Activated CD4-positive, alpha-beta T cell treated with anti-CD3 and anti-CD28 coated beads, Interleukin-2, Interleukin-6, amounts not matched to agents 100 ng/mL and 50 ng/mL, durations not matched to agents 16 hours and 8 hours (primary cell): Measurements from ENCODE around the gene TMEM208.

Experiments used
- DNase-seq: peaks from one replicate; pipeline ENCODE4 v3.0.0-alpha.2; 2020

Gene TMEM208

DNA sequence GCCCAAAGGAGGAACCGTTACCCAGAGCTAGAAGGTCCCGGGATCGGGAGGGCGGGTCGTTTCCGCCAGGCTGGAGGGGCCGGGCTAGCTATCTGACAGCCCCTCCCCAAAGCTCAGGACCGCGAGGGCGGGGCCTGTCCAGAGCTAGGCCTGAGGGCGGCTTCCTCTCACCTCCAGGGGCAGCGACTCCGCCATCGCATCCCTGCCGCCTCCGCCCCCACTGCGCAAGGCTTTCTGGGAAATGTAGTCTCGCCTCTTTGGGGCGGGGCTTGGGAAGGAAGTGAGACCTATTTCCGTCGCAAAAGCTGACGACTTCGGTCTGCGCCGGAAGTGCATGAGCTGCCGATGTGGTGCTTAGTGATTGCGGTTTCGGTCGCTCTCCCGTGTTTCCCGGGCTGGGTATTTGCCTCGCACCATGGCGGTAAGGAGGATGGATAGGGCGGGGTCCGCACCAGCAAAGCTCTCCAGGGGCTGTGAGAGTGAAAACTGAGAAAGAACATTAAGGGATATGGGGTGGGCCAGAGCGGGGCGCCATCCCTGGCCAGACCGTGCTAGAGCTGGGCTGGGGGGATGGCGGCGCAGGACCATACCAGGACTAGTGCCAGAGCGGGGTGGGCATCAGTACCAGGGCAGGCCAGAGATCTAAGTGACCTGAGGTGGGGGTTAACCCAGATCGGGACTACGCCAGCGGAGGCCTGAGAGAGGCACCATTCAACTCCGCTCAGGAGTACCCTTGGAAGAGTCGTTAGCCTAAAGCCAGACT lies at the start of gene TMEM208:
Gene TMEM208, plus strand, starts transcription at position 327 of the 763 bp plus-strand sequence. Its CDS starts 89 bp downstream, at position 416.
- peak; percentile 100 for DNase-seq

DNA sequence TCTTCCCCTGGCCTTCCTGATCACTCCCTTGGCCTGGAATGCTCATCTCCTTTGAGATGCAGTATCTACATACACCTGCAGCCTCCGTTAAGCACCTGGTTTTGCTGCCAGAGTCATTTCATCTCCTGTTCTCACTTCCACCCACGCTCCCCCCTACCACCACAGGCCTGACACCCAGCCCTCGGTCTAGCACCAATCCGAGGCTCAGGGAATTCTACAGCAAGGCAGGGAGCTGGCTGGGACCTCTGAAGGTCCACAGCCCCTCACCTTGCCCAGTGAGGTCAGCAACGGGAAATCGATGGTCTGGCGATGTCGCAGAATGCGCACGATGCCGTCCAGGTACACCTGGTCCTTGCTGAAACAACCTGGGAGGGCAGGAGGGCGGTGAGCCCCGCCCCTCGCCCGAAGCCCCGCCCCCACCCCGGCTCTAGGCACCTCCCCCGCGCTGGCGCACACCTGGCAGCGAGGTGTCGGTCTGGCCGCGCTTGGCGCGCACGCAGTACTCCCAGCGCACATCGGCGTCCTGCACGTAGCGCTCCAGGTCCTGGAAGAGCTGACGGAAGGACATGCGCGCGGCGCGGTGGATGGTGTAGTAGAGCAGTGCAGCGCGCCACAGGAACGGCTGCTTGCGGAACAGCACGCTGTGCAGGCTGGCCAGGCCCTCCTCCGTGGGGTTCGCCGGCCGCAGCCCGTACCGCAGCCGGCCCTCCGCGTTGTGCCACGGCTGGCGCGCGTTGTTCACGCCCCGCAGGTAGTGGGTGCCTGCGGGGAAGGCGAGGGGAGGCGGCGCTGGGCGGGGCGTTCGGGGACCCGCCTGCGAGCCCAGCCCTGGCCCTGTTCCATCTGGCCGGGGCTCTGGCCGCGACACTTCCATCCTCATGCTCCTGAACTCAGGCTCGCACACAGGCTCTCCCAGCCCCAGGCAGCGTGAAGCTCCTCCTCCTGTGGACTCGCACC lies 48.9 kb upstream of the TMEM208 start:
- DNase-seq = peak; percentile 54

DNA sequence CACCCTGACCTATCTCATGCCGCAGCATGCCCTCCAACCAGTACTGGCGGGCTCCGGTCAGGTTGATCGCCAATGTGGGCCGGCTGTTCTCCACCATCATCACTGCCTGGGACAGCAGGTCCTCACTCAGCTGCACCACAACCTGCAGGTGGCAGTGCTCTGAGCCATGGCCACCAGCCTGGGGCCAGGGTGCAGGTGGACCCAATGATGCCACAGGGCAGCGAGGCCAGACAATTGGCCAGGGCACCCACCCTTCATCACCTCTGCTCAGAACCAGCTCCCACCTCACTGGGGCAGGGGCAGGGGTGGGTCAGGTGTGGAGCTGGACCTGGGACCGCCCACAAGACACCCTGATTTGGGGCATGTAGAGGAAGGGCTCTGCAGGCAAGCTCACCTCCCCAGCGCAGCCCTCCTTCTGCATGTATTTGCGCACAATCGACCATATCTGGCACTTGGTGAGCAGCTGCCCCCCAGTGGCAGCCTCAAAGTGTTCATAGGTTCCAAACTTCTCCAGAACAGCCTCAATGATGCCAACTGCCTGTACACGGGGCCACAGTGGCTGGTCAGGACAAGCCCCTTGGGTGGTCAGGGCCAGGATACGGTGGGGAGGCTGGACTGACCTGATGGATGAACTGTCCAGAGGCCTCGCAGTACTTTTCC lies 47.4 kb upstream of the TMEM208 start:
- peak; percentile 40 for DNase-seq

DNA sequence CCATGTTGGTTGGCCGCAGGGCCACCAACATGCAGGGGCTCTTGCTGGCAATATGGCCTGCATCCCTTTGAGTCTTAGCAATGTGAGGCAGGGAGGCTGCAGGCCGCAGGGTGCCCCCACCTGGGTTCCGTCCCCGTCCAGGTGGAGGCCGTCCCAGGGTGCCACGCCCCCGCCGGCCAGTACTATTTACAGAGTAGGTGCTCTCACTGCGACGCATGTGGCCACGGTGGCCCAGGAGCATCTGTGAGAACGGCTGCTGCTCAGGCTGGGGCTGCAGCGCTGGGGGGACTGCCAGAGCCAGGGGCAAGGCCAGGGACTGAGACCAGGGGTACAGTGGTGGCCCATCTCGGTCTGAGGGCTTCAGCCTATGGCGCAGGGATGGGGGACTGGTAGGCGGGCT lies 46.8 kb upstream of the TMEM208 start:
- DNase-seq = no peak

DNA sequence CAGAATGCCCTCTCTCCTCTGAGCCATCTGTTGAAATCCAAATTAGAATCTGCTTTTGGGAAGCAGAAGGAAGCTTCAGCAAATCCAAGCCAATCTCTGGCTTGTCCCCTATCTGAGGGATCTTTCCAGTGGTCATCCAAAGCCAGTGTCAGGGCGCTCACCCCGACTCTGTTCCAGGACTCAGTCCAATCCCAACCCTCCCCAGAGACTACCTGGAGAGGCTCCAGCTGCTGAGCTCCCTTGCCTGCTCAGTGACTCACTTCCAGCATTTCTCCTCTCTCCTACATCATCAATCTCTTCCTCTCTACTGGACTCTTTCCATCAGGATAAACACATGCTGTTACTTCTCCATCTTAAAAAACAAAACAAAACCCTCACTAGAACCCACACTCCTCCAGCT lies 45.6 kb upstream of the TMEM208 start:
- DNase-seq = no peak

DNA sequence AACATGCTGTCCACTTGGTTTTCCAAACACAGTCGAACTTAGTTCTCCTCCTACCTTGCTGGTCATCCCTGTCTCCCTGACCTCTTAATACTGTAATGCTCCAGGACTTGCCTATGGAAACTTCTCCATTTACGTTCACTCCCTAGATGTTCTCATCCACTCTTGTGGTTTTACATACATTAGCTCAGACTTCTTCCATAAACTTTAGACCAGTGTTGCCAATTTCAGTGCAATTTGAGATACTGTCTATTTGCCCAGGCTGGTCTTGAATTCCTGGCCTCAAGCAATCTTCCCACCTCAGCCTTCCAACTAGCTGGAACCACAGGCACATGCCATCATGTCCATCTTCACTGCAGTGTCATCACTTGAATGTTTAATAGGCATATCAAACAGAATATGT lies 44.6 kb upstream of the TMEM208 start:
- no peak for DNase-seq

DNA sequence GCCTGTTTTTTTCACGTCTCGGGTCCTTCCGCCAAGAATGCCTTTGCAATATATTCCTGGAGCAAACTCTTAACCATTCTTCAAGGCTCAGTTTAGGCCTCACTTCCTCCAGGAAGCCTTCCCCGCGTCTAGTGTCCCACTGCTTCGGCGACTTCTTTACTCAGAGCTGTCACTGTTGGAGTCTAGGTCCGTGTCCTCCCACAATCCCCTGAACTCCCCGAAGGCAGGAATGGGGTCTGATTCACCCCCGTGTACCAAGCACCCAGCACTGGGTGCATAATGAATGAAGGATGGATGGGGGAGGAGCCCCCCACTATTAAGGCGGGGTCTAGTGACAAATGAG lies 43.7 kb upstream of the TMEM208 start:
- no peak for DNase-seq

DNA sequence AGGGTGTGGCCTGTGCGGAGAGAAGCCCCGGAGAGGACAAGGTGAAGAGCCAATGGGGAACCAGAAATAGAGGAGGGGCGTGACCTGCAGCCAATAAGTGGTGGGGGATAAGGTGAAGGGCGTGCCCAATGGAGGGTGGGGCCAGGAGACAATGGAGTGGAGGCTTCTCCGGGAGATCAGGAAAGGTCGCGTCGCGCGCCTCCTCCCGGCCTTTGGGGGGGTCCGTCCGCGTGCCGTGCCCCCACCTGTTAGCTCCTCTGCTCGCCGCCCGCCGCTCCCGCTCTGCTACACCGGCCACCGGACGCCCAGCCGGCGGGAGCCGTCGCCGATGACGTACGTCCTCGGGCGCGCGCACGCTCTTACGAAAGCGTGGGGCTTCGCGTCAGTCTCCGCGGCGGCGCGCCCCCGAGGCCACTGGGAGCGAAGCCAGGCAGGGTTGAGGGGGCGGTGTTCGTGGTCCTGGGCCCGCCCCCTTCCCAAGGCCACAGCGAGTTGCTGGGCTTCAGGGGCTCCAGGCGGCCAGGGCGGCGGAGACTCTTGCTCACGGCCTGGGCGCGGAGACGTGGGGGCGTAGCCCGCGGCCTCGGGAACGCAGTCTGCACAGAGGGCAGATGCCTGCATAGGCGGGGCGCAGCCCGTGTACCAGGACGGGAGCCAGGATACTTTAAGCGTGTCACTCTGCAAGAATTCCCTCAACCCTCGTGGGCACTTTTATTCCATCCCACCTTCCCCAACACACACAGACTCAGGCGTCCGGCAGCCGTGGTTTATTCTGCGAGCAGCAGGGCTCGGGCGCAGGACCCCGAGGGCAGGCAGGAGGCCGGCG lies 43.1 kb upstream of the TMEM208 start, which contains the start of gene MATCAP1:
Gene MATCAP1, minus strand, starts transcription at position 337 of the 826 bp plus-strand sequence. CDS start 3,353 bp downstream, outside the sequence.
- peak; percentile 98 for DNase-seq

DNA sequence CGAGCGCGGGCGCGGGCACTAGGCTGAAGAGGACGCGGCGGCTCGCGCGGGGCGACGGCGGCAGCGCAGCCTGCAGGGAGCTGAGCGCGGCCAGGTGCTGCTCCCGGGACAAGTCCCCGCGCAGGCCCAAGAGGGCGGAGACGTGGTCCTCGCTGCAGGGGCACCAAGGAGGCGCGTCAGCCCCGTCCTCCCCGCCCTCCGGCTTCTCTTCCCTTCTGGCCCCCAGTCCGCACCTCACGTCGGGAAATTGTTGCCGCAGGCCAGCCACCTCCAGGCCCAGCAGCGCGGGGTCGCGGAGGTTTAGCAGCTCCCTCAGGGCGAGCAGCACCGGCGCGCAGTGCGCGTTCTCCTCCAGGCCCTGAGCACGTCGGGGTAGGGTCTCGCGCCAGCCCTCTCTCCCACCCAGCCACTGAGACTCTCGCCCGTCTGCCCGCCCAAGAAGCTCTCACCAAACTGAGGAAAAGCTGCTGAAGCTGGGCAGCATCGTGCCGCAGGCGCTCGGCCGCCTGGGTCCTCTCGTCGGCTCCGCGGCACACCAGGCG lies 42.4 kb upstream of the TMEM208 start:
- DNase-seq = no peak

DNA sequence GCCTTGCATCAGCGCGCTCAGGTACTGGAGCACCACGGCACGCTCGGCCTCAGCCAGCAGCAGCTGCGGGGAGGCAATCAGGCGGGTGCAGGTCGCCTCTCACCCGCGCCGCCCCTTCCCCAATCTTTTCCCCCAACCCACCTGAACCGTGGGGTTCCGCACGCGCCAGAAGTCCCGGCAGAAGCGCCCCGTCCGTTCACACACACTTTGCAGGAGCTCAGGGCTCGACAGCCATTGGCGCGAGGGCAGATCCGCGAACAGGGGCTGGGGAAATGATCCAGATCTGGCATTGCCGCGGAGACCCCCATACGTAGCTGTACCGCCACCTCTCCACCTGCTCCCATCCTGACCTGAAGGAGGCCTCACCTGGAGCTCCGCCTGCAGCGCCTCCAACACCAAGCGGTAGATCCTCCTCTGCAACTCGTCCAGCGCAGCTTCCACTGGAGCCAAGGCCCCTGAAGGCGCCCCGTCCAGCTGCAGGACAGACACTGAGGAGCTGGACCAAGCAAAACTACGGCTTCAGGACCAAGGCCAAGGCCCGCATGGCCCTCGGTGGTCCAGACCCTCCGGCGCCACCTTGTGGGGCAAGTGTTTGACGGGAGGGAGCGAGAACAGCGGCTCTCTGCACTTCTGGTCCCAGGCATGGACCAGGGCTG lies 41.8 kb upstream of the TMEM208 start:
- peak; percentile 88 for DNase-seq

DNA sequence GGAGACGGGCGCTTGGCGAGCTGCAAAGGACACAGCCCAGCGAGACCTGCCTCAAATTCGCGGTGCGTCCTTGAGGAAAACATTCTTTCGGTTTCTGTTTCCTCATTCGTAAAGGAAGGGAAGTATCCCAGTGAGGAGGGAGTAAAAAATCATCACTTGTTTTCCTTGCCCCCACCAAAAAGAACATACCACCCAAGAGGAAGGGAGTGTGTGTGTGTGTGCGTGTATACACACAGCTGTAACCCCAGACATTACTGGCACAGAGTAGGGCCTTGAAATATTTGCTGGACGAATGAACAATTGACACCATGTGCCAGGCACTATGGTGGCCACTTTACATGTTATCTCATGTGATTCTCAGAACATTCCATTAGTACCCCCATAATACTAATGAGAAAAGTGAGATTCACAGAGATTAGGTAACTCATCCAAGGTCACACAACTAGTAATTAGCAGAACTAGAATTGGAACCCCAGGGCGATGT lies 41.2 kb upstream of the TMEM208 start:
- no peak for DNase-seq

DNA sequence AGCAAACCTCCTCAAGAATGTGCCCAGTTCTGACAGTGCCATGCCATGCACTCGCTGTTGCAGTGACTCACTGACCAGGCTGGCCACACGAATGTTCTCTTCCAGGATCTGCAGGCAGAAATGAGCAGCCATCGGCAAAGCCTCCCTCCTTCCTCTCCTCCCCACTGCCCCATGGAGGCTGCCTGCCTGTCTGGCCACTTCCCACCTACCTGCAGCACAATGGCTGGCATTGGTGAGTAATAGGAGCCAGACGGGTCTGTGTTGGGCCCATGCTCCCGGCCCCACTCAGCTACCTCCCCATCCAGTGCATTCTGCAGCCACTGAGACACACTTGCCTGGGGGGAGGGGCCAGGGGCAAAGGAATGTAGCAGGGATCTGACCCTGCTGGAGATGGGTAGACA lies 40.4 kb upstream of the TMEM208 start:
- DNase-seq = no peak

DNA sequence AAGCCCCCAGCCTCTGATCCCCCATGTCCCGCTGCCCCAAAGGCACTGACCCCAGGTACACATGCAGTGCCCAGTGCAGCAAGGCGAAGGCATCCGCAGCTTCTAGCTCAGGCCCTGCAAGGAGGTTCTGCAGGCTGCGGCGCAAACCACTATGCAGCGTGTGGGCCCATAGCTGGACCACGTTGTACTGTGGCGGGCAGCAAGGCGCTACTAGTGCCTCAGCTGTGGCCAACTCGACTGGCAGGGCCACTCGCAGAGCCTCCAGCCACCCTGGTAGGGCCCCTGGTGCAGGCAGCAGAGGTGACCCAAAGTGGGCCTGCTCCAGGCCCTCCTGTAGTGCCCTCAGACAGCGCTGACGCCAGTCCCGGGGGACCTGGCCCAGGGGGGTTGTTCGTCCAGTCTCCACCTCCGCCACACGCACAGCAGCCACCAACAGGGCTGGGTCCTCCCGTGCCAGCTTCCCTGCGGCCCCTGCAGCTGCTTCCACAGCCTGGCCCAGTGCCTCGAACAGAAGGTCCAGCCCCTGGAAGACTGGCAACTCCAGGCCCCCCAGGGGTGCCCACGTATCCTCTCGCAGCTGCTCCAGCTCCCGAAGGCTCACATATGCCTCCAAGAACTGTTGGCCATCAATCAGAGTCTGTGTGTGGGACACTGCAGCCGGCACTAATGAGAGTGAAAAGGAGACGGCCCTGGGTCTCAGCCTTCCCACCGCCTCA lies 39.6 kb upstream of the TMEM208 start:
- no peak for DNase-seq

DNA sequence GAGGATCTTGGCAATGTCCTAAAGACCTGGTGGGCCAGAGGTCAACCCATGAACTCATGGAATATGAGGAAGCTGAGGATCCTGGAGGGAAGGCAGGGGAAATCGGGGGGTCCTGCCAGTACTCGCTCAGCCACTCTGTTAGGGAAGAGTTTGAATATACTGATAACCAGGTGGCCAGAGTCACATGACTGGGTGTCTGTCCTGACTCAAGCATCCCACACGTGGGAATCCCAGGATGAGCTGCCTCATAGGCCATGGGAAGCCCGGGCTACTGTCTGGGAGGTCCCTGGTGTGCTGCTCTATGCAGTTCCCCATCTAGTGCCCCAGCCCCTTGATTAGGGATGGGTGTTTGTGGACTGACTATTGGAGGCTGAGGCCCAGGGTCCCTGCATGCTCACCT lies 38.6 kb upstream of the TMEM208 start:
- DNase-seq = no peak

DNA sequence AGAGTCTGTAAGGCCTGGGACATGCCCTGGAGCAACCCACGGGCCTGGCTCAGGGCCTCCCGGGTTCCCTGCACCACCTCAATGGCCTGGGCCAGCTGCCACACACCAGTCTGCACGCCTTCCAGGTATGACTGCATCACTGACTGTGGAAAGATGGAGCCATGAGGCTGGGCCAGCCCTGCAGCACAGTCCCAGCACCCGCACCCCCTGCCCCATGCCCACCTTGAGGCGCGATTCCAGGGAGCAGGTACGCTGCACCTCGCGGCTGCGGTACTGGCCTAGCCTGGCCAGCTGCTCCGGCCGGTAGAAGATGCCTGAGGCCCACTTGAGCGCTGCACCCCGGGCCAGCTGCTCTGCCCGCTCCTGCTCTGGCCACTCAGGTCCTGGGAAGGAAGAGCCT lies 38.1 kb upstream of the TMEM208 start:
- DNase-seq = no peak

DNA sequence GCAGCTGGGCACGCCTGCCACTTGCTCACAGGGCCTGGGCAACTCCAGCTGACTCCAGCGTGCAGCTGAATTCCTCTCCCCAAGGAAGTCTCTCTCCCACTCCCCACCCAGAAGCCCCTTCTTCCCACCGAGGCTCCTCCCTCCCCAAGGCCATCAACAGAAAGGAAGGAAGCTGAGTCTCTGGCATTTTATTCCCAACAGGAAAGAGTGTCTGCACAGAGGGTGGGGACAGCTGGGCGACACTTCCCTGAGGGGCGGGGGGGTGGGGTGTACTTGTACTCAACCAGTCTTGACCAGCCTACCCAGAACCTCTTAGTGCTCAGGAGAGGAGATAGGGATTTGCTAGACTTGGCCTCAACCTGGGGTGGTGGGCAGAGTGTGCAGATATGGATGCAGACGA lies 36.9 kb upstream of the TMEM208 start, which contains the start of gene EXOC3L1:
Gene EXOC3L1, minus strand, starts transcription at position 96 of the 400 bp plus-strand sequence. CDS start 460 bp downstream, outside the sequence.
- no peak for DNase-seq

DNA sequence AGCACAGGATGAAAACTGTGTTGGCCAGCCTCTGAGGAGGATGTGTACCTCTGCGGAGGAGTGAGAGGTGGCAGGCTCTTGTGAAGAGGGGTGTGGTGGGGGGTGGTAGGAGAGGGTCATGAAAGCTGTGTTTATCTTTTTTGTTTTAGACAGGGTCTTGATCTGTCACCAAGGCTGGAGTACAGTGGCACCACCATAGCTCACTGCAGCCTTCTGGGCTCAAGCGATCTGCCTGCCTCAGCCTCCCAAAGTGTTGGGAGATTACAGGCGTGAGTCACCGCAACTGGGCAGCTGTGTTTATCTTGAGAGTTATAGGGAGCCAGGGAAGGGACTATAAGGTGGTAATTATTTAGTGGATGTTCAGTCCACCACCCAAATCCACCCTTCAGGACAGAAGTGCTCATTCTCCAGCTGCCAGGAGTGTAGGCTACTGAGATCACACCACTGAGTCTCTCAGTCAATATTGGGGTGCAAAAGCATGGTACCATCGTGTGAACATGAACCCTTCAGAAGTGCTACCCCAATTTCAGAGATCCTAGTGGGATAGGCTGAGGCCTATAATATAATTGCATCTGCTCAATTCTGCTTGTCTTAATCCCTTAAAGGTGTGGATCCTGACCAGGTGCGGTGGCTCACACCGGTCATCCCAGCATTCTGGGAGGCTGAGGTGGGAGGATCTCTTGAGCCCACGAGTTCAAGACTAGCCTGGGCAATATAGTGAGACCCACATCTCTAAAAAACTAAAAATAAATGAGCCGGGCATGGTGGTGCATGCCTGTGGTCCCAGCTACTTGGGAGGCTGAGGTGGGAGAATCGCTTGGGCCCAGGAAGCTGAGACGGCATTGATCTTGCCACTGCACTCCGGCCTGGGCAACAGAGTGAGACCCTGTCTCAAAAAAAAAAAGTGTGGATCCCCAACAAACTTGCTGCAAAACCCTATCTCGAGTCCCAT lies 36.2 kb upstream of the TMEM208 start:
- DNase-seq = no peak

DNA sequence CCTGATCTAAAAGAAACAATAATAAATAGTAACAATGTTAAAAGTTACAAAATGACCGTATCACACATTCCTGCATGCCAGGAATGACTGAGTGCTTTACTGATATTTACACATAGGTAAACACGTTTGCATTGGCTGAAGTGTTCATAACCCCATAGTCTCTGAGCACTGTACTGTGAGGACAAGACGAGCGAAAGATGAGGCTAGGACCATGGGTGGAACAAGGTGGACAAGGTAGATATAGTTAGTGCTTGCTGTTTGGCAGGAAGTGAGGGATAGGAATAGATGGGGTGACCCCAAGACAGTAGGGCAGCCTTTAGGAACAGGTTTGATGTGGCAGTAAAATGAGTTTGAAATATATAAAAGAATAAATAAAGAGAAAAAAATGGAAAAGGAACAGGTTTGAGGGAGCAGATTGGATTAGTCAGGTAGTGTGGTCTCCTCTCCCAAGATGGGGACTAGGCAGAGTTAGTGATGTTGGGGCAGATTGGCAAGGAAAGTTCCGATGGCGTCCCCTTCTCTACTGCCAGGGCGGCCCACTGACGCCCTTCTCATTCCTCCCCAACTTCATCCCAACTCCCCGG lies 35.4 kb upstream of the TMEM208 start:
- no peak for DNase-seq
